ENCODE measurements around the gene PMFBP1.

DNA sequence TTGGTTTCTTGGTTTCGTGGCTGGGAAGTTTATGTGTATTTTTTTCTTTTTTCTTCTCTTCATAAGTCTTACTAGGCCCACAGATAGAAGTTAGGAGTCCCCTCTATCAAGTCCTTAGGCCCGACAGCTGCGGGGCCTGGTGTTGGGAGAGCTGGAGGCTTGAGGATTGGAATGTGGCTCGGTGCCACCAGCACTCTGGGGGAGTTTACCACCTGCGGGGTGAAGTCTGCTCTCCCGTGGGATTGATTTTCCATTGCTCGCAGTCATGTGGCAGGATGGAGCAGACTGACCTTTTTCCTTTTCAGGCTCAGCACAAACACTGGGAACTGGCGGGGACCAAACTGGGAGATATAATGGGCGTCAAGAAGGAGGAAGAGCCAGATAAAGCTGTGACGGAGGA lies 70.8 kb downstream of the PMFBP1 start:
- TF ChIP-seq CTCF (IDR thresholded peaks at IDR 0.05) (no peak), POLR2A (IDR thresholded peaks at IDR 0.05) (no peak)
